ENCODE measurements around the gene PLD4.

GRCh38 chr14:104972301-104973134 lies 47.8 kb downstream of the PLD4 start:
- TF ChIP-seq CTCF (IDR thresholded peaks at IDR 0.05) (no peak), POLR2A (IDR thresholded peaks at IDR 0.05) (no peak)
